HG03442 (cell line): Measurements from ENCODE around the gene ZNF594.
"Not testable (repeated sequence)": the region's sequence is repeated elsewhere in the genome, so short reads cannot be mapped to it uniquely, and the experiment has no call there.

Source experiments
- ATAC-seq: cut with Tn5 transposase; IDR thresholded peaks from one replicate; pipeline ENCODE4 v1.9.1; 2021; ENCODE audit warnings: mild to moderate bottlenecking, moderate library complexity; ENCODE audit not compliant: unreplicated experiment

ZNF594 gene

DNA sequence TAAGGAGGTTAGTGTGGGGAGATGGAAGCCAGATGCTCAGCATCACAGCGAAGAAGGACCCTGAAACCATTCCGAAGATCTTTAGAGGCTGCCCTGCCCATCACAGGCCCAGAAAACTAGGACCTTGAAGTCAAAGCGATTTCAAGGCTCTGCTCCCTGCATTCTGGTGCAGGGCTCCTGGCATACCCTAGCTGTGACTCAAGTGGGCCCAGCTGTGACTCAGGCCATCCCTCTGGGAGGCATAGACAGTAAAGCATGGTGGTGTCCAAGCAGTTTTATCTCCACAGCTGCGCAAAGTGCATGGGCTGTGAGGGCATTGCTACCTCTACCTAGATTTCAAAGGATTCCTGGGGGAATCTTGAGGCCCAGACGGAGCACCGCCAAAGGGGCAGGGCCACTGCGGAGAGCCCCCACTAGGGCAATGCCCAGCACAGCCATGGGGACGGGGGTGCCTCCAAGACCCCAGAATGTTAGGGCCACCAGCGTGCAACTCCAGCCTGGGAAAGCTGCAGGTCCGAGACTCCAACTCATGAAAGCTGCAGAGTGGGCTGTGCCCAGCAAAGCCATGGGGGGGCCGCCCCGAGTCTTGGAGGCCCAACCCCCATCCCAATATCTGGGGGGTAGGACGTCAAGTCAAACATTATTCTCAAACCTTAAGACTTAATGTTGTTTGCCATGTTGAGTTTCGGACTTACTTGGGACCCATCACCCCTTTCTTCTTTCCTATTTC is 11.7 kb upstream of the ZNF594 start:
- ATAC-seq, result no peak

DNA sequence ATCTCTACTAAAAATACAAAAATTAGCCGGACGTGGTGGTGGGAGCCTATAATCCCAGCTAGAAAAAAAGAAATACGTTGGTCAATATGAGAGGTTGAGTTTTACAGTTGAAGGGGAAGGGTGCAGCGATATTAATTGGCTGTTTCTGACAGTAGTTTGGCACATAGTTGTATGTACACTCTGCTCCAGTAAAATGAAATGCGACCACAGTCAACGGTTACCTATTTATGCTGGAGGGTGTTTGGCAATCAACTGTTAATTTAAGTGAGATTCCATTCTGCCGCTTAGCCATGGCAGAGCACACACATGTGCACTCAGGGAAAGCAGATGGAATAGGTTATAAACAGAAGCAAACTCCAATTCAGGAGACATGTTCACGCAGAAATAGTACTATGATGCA is 9.3 kb upstream of the ZNF594 start:
- no peak for ATAC-seq

DNA sequence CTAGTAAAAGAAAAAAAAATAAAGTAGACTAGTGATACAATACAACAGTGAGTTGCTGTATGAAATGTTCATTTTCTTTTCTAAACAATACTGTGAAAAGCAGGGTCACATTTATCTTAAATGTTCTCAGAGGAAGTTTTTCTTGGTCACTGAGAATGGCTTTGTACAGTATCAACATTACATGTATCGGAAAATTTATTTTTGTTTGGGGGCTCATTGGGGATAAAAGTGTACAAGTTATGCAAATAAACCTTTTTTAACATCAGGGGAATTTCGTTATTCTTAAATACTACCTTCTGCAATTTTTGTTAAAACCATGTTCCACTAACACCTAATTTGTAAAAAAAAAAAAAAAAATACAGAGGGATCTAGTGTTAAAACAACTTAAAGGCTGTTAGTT is 8.7 kb upstream of the ZNF594 start:
- no peak for ATAC-seq

DNA sequence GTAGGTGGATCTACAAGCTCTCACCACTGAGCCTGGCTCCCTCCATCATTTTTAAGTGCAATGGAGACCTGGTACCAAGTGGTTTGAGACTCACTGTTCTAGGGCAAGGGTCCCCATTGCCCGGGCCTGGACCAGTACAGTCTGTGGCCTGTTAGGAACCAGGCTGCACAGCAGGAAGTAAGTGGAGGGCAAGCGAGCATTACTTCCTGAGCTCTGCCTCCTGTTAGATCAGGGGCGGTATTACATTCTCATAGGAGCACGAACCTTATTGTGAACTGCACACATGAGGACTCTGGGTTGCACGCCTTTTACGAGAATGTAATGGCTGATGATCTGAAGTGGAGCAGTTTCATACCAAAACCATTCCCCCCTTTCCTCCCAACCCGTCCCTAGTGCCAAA is 6.8 kb upstream of the ZNF594 start:
- no peak for ATAC-seq

DNA sequence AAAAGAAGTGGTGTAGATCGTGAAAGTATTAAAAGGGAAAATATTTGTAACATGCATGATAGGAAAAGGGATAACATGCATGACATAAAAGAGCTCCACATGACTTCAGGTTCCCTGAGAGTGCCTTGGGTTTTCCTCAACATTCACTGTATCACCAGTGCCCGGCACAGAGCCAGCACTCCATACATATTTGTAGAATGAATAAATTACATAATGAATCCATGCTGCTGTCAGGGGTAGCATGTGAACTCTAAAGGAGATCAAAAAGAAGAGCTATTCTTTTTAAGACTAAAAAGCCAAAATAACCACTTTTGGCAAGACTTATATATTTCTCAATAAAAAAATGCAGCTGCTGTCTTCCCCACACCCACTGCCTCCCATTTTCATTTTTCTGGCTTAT is 2.7 kb upstream of the ZNF594 start:
- no peak for ATAC-seq

DNA sequence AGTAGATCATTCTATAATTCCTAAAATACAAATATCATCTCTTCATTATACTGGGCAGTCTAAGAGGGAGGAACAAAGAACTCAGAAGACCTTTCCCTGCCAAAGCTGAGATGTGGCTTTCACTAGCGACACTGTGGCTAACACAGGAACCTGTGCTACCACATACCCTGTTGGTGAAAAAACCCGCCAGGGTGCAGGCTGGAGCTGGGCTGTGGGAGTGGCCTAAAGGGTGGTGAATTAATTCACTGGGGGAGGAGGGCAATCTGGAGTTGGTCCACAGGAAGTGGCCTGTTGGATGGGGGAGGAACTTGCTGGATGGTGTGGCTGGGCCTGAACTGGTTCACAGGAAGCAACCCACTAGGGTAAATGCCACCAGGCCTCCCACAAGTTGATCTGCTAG is 7.4 kb downstream of the ZNF594 start:
- no peak for ATAC-seq

DNA sequence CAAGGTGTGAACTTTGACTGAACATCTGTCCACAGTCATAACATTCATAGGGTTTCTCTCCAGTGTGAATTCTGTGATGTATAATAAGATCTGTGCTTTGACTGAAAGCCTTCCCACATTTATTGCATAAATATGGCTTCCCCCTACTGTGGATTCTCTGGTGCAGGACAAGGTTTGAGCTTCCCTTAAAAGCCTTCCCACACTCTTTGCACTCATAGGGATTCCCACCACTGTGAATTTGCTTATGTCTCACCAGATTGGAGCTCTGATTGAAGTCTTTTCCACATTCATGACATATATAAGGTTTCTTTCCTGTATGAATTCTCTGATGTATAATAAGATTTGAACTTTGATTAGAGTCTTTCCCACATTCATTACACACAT is 8.3 kb downstream of the ZNF594 start:
- ATAC-seq, result no peak

DNA sequence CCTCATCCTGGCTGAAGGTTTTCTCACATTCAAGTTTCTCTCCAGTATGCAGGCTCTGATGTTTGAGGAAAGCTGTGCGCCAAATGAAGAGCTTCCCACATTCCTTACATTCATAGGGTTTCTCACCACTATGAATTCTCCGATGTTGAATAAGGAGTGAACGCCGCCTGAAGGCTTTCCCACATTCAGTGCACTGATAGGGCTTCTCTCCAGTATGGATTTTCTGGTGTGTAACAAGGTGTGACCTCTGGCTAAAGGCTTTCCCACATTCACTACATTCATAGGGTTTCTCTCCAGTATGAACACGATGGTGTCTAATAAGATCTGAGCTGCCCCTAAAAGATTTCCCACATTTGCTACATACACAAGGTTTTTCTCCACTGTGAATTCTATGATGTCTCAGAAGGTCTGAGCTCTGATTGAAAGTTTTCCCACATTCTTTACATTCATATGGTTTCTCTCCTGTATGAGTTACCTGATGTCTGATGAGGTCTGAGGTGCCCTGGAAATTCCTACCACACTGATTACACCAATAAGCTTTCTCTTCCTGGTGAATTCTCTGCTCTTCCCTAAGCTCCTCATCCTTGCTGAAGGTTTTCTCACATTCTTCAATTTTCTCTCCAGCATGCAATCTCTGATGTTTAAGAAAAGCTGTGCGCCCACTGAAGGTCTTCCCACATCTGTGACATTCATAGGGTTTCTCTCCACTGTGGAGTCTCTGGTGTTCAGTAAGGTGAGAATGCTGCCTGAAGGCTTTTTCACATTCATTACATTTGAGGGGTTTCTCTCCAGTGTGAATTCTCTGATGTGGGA is 8.9 kb downstream of the ZNF594 start:
- ATAC-seq, result no peak

DNA sequence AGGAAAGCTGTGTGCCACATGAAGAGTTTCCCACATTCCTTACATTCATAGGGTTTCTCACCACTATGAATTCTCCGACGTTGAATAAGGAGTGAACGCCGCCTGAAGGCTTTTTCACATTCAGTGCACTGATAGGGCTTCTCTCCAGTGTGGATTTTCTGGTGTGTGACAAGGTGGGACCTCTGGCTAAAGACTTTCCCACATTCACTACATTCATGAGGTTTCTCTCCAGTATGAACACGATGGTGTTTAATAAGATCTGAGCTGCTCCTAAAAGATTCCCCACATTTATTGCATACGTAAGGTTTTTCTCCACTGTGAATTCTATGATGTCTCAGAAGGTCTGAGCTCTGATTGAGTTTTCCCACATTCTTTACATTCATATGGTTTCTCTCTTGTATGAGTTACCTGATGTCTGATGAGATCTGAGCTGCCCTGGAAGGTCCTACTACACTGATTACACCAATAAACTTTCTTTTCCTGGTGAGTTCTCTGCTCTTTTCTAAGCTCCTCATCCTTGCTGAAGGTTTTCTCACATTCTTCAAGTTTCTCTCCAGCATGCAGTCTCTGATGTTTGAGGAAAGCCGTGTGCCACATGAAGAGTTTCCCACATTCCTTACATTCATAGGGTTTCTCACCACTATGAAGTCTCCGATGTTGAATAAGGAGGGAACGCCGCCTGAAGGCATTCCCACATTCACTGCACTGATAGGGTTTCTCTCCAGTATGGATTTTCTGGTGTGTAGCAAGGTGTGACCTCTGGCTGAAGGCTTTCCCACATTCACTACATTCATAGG is 10.0 kb downstream of the ZNF594 start:
- ATAC-seq, result no peak

DNA sequence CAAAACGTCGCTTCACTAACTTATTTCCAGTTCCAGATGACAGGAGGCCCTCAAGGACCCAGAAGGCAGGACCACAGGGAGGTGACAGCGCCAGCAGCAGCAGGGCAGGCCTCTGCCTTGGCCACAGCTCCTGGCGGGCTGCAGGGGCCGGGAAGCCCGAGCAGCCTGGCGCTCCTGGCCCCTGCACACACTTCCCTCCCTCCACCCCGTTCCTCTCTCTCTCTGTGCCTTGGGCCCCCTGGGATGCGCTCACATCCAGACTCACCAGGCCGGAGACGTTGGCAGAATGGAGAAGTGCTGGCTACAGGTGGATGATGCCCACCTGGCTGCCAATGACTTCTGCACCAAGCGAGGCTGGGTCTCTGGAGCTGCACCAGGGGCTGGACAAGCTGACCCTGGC is 12.7 kb downstream of the ZNF594 start:
- no peak for ATAC-seq

DNA sequence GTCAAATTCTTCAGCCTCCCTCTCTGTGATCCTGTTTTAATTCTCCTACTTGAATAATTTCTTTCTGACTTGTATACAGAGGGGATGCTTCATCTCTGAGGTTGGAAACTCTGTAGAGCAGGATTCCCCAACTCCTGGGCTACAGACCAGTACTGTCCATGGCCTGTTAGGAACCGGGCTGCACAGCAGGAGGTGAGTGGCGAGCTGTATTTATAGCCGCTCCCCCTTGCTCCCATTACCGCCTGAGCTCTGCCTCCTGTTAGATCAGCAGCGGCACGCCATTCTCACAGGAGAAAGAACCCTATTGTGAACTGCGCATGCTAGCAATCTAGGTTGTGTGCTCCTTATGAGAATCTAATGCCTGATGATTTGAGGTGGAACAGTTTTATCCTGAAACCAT is 16.6 kb downstream of the ZNF594 start:
- ATAC-seq, result not testable (repeated sequence)

DNA sequence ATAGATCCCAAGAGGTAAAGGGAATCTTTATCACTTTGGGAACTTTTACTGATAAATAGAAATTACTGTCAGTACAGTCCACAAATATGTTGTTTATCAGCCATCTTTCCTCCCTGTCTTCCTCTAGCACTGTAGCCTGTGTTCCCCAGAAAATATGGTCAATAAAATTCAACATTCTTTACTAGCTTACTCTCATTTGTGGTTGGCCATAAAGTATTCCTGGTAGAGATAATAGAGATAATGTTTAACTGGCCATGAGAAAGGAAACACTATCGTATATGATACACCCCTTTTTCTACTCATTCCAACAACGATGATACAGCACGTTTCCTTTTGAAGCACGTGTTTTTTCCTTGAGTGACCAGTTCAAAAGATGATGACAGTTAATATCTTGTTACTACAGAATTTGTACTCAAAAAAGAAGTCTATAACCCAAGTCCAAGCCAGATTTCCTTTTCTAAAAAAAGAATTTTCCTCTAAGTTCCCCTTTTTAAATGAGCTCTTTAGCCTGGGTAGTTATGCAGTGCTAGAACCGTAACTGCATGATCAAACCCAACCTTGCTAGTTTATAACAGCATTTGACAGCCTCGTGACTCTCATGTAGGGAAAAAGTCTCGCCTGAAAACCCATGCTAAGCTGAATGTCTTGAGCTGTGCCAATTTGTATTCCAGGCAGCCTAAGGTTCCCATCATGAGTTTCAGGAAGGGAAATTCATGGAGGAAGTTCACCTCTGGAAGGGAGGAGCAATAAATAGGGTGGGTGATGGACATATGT is 25.7 kb downstream of the ZNF594 start:
- ATAC-seq, result not testable (repeated sequence)

DNA sequence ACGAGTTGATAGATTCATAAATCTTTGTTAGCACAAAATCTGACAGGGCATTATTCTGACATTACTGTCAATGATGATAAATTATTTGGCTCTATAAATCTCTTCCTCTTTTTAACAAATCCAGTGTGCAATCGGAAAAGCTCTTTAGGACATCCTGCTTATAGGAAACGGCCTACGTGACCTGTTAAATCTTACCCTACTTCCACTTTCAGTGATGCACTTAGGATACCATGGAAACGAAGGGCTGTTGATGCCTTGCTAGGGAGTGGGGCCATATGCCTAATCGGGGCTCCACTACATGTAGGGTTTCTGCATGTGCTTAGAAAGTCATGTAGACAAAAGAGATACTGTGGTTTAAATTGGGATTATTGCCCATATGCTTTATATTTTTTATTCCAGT is 27.2 kb downstream of the ZNF594 start:
- ATAC-seq, result no peak

DNA sequence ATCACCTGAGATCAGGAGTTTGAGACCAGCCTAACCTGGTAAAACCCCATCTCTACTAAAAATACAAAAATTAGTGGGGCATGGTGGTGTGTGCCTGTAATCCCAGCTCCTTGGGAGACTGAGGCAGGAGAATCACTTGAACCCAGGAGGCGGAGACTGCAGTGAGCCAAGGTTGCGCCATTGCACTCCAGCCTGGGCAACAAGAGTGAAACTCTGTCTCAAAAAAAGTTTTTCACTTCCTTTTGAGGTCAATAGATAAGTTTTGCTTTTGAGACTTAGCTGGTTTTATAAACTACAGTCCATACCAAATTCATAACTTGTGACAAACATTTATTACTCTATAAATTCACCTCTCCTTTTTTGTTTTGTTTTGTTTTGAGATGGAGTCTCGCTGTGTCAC is 29.9 kb downstream of the ZNF594 start:
- ATAC-seq, result not testable (repeated sequence)

DNA sequence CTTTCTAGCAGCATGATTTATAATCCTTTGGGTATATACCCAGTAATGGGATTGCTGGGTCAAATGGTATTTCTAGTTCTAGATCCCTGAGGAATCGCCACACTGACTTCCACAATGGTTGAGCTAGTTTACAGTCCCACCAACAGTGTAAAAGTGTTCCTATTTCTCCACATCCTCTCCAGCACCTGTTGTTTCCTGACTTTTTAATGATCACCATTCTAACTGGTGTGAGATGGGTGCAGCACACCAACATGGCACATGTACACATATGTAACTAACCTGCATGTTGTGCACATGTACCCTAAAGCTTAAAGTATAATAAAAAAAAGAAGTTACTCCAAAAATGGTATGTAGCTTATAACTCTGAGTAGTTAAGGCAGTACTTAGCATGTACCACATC is 31.0 kb downstream of the ZNF594 start:
- not testable (repeated sequence) for ATAC-seq

DNA sequence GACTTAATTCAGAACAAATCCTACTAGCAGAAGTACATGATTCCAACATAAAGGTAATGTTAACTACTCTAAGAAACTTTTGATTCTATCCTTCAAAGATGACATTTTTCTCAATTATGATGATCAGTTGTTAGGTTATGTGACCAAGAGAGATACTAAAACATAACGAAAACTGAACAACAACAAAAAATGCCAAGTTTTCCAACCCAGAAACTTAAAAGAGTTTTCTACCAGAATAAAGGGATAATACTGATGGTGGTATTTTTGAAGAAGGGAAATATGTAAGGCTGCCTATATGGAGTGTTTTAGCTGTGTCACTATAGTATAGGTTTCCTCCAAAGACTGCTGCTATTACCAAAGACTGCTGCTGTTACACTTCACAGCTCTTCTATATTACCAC is 45.5 kb downstream of the ZNF594 start:
- ATAC-seq, result not testable (repeated sequence)

DNA sequence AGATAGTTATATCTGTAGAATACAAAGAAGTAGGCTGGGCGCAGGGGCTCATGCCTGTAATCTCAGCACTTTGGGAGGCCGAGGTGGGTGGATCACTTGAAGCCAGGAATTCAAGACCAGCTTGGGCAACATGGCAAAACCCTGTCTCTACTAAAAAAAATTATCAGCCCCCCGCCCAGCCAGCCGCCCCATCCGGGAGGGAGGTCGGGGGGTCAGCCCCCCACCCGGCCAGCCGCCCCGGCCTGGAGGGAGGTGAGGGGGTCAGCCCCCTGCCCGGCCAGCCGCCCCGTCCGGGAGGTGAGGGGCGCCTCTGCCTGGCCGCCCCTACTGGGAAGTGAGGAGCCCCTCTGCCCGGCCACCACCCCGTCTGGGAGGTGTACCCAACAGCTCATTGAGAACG is 48.8 kb downstream of the ZNF594 start:
- ATAC-seq, result not testable (repeated sequence)

DNA sequence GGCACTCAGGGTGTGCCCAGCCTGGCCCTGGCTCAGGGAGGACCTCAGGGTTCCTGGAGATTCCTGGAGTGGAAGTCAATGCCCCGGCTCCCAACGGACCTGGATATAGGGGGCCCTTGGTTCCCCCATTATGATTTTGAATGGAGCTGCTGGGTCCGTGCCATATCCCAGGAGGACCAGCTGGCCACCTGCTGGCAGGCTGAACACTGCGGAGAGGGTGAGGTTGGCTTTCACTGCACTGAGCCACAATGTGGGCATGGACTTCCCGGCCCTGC is 52.3 kb downstream of the ZNF594 start:
- no peak for ATAC-seq

DNA sequence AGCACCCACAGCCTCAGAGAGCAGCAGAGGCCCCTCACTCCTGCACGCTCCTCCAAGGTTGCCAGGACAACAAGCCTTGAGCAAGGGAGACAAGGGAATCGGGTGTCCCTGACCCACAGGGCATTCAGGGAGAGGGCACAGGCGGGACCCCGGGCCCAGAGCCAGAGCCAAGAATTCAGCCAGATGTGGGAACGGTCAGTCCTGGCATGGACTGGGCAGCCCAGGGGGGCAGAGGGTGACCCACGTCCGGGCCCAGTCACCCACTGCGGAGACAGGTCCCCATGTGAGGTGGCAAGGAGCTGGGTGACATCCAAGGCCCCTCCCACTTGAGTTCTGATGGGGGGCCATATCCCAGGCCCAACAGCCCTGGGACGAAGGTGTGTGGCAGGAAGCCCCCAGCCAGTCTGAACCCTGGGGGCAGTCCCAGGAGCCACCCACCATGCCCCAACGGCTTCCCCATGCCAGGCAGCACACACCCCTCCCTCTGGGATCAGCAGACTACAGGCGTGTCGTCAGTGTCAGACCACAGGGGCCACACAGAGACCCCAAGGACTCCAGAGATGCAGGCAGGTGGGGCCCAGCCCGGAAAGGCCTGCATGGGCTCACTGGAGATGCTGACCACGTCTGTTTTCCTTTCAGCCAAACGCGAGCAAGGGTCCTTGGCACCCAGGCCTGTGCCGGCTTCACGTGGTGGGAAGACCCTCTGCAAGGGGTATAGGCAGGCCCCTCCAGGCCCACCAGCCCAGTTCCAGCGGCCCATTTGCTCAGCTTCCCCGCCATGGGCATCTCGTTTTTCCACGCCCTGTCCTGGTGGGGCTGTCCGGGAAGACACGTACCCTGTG is 52.8 kb downstream of the ZNF594 start:
- no peak for ATAC-seq

DNA sequence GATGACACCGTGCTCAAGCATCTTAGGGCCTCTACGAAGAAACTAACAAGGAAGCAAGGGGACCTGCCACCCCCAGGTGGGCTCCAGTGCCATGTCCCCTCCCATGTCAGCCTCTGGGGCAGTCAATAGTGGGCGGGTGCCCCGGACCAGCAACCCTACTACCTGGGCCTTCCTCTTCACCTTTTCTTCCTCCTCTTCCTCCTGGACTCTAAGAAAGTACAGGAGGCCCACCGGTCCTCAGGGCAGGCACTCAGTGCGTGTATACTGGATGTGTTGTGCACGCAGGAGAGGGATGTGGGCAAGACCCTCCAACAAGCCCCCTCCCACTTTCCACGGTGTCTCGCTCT is 53.5 kb downstream of the ZNF594 start:
- not testable (repeated sequence) for ATAC-seq
